ENCODE measurements around the gene MAD1L1.
"Not testable (repeated sequence)": the region's sequence is repeated elsewhere in the genome, so short reads cannot be mapped to it uniquely, and the experiment has no call there.

Gene MAD1L1

DNA sequence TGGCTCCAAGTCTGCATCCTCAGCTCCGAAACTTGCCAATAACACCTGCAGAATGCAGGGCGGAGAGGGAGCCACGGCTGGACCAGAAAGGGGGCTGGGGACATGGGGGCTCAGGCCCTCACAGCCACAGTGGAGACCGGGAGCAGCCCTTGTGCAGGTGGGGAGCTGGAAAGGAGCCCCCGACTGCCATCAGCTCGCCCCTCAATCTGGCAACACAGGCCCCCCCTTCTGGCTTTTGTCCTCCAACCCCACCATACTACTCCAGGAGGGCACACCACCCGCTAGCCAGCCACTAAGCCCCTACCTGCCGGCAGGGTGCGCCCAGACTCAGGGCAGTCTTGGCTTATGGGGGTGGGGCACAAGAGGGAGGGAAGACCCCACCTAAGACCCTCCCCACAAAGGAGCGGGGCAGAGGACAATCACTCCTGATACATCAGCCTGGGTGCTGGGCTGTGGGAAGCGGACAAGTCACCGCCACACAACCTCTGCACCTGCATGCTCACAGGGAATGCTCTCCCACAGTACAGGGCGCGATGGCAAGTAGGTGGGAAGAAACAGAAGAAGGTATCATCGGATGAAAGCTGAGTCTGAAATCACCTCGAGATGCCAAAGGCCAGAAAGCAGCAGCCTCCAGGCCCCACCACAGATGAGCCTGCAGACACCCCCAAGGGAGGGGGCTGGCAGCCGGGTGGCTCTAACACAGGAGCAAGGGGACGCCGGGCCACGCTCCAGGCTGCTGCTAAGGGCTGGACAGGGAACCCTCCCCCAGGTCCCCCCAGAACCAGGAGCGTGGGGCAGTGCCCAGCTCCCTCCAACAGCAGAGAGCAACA, 297.4 kb downstream of the MAD1L1 start:
- DNase-seq, result no peak

- no peak for DNase-seq
Observed at GRCh38 chr7:1934756-1935155, 298.0 kb downstream of the MAD1L1 start.

DNA sequence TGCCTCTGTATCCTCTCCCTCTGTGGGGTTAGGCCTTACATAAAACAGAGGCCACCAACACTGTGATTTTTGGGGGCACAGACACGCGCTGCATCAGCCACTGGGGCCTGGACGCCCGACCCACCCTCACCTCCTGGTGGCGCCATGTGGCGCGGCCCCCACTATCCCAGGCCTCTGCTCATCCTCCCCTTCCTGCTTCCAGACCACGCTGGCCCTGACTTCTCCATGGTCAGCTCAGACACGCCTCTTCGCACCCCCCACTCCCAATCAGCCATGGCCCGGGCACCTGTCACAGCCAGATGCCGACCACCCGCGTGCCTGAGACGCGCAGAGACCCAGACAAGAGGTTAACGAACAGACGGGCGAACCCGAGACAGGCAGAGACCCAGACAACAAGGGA, 298.7 kb downstream of the MAD1L1 start:
- no peak for DNase-seq

DNA sequence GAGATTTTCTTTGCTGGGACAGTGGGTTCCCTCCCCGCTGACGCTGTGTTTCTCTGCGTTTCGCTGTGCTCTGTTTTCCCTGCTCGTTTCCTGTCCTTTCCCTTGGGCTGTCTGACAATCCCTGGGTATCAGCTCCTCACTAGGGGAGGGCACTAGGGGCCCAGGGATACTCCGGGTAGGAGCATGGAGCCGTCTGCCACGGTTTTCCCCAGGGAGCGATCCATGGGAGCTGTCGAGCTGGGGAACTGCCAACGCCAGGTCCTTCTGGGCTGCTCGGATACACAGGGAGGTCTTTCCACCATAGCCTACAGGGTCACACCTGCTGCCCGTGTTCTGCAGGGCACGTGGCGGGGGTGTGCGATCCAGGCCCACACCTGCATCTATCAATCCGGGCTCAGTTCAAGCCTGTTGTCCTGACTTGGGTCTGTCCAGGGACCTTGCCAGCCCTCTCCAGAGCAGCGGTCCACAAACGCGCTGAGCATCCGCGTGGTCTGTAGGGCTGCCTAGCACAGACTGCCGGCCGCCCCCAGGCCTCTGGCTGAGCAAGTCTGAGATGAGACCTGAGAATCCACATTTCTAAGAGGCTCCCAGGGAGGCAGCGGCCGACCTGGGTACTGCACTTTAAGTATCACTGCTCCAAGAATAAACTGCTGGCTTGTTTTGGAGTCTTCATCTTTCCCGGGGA, 299.5 kb downstream of the MAD1L1 start:
- no peak for DNase-seq

- no peak for DNase-seq
Observed at GRCh38 chr7:1931951-1932270, 300.8 kb downstream of the MAD1L1 start.

GRCh38 chr7:1931256-1931950, 301.3 kb downstream of the MAD1L1 start:
- DNase-seq, result no peak

DNA sequence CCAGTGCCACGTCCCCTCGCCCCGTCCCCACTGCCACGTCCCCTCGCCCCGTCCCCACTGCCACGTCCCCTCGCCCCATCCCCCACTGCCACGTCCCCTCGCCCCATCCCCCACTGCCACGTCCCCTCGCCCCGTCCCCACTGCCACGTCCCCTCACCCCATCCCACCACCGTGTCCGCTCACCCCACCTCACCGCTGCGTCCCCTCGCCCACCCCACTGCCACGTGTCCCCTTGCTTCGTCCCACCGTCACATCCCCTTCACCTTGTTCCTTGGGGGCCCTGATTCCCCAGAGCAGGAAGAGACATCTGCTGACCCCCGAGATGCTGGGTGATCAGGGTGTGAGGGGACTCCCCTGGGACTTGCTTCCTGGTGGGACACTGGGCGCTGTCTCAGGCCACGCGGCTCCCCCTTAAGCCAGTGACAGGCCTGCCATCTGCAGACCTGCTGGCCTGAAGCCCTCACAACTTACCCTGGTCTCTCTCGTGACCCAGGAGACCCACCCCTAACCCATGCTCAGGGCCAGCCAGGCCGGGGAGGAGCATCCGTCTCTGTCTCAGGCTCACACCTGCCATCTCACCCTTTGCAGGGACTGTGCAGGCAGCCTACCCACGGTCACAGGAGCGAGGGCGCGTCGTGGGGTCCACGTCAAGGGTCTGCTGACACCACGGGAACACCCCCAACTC, 302.2 kb downstream of the MAD1L1 start:
- DNase-seq, result no peak

DNA sequence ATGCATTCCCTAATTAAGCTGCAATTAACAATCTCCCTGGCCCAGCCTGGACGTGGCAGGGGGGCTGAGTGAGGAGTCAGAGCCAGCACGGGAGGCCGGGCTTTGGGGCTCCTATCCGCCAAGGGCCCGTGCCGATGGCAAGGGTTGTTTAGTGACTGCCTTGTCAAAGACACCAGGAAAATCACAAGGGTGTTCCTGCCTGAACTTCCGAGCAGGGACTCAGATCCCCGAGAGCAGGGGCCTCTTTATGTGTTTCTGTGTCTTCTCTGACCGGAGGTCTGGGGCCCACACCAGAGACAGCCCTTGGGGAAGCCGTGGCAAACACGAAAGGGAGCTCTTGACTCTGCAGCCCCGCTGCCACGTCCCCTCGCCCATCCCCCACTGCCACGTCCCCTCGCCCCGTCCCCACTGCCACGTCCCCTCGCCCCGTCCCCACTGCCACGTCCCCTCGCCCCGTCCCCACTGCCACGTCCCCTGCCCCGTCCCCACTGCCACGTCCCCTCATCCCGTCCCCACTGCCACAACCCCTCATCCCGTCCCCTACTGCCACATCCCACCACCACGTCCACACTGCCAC, 303.3 kb downstream of the MAD1L1 start:
- not testable (repeated sequence) for DNase-seq

DNA sequence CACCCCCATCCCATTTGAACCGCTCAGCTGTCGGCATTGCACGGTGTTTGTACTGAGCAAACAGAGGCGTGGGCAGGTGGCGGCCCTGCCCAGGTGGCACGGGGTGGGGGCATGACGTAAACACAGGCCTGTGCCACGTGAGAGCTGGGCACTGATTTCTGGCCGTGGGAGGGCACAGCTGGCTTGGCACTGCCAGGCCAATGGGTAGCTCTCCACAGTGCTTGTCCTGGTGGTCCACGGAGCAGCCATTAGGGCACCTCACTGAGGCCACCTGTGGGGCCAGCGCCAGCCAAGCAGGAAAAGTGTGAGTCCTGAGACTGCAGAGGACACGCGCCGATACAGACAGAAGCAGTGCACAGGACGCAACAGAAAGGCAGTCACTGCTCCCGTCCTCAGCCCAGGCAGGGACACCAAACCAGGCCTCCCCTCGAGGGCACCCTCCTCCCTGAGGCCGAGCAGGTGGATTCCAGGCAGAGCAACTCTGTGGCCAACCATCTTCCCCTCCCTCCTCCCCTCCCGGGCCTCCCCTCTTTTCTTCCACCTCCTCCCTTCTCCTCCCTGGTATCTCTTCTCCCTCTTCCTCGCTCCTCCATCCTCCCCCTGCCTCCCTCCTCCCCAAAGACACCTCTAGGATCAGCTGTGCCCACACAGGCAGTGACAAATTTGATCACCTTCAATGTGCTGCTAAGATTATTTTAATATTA, 303.9 kb downstream of the MAD1L1 start:
- no peak for DNase-seq

DNA sequence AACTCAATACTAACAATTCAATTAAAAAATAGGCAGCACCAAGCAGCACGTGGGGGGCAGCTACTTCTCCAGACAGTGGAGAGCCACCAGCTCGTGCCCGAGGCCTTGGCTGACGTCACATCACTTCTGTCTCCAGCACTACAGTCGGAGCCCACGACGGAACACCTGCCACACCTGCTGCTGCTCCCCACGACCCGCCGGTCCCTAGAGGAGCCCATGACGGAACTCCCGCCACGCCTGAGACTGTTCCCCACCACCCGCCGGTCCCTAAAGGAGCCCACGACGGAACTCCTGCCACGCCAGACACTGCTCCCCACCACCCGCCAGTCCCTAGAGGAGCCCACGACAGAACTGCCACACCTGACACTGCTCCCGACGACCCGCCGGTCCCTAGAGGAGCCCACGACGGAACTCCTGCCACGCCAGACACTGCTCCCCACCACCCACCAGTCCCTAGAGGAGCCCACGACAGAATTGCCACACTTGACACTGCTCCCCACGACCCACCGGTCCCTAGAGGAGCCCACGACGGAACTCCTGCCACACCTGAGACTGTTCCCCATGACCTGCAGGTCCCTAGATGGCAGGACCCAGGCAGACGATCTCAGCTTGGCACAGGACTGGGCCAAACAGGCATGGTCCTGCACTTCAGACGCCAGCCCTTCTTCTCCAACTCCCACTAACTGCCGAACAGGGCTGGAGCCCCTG, 304.7 kb downstream of the MAD1L1 start:
- no peak for DNase-seq

- no peak for DNase-seq
Observed at GRCh38 chr7:1926908-1927306, 305.8 kb downstream of the MAD1L1 start.

- DNase-seq, result no peak
Observed at GRCh38 chr7:1925973-1926907, 306.5 kb downstream of the MAD1L1 start.

- no peak for DNase-seq
Observed at GRCh38 chr7:1925349-1925748, 307.4 kb downstream of the MAD1L1 start.

GRCh38 chr7:1924258-1924817, 308.4 kb downstream of the MAD1L1 start:
- DNase-seq, result no peak

DNA sequence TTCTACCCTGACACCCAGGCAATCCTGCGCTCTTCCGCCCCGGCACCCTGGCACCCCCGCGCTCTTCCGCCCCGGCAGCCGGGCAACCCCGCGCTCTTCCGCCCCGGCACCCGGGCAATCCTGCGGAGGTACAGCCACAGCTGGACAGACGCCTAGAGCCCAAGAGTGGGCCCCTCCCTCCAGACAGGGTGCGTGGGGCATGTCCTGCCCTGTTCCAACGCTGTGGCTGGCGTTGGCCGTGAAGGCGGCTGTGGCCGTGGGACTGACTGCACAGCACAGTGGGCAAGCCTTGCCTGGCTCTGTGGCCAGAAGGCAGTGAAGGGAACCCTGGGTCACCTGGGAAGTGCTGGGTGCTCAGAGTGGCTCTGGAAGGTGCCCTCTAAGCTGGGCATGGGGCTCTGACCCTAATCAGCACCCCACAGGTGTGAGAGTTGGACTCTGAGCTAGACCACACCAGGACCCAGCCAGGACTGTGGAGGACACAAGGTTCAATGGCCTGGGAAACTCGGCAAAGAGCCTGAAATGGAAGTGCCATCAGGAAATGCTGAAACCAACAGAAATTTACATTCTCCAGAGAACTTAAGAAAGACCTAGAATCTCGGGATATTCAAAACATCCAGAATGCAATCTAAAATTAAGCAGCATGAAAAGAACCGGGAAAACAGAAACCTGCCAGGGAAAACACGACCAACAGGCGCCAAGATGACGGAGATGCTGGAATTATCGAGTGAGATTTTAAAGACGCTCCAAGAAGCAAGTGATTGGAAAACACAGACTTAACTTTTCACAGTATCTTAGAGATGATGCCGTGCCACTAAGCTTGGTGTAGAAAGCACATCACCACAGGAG, 309.1 kb downstream of the MAD1L1 start:
- DNase-seq, result no peak

- no peak for DNase-seq
Observed at GRCh38 chr7:1922870-1923236, 309.9 kb downstream of the MAD1L1 start.

GRCh38 chr7:1922071-1922869, 310.5 kb downstream of the MAD1L1 start:
- DNase-seq, result no peak

- no peak for DNase-seq
Observed at GRCh38 chr7:1920881-1921280, 311.9 kb downstream of the MAD1L1 start.

All from kidney glomerular epithelial cell (primary cell).